ENCODE results near the gene SRM. TPM values are rescaled to one million over a fixed set of nuclear protein-coding genes. Genes with fewer than 3 reads are reported as not detected.

The SRM gene
- polyA plus RNA-seq, 3 donors = 23.2 to 43.2 (median 37.6) TPM

- no peak overlapping the region for H2AFZ ChIP-seq (ENCODE audit: insufficient read depth, low read depth, low read length, poor library complexity, severe bottlenecking)
- H3K4me3 ChIP-seq (replicated peaks in 1 of 3; ENCODE audit: low read depth in 2 of 3, low read length in 3 of 3) = no peak overlapping the region
- peaks cover 19 to 30% of the 10 kb centered on the region in 2 donors for H3K4me1 ChIP-seq (ENCODE audit: control insufficient read depth in 1 of 2, insufficient read depth in 2 of 2, low read length in 2 of 2)
- no peak overlapping the region for H3K27ac ChIP-seq (ENCODE audit: low read depth in 1 of 2, low read length in 2 of 2)
- peaks cover 12% of the 10 kb centered on the region for H3K79me2 ChIP-seq (ENCODE audit: insufficient read depth, low read length)
- TF ChIP-seq CTCF (IDR thresholded peaks at IDR 0.05) = no peak
- H3K27ac Mint-ChIP-seq = no peak overlapping the region
- H3K9ac ChIP-seq (ENCODE audit: insufficient read depth, low read length, poor library complexity, severe bottlenecking) = no peak overlapping the region
- DNase-seq = no peak
- H3K27me3 Mint-ChIP-seq (ENCODE audit: low read depth in 3 of 3) = peaks cover 0 to 6% (median 5%) of the 10 kb centered on the region in 3 donors
- peaks cover 20 to 40% of the 10 kb centered on the region in 2 donors for H3K36me3 Mint-ChIP-seq
- 92% methylated on average over 22 of the region's 22 CpGs for WGBS (ENCODE audit: insufficient coverage)
- H3K36me3 ChIP-seq (replicated peaks in 1 of 2; ENCODE audit: control insufficient read depth in 1 of 2, insufficient read depth in 2 of 2, low read length in 2 of 2) = peaks cover 12 to 32% of the 10 kb centered on the region in 2 donors
- H3K9me3 ChIP-seq (replicated peaks in 1 of 2; ENCODE audit: control insufficient read depth in 1 of 2, insufficient read depth in 1 of 2, low read length in 2 of 2) = no peaks in the 10 kb centered on the region
- intact Hi-C loops (cut with micrococcal nuclease) = no loop called here
- H3K4me1 Mint-ChIP-seq = peaks cover 28% of the 10 kb centered on the region
- peaks cover 0 to 5% (median 0%) of the 10 kb centered on the region in 7 donors for H3K9me3 Mint-ChIP-seq
- H3K27me3 ChIP-seq (ENCODE audit: control insufficient read depth in 2 of 2, insufficient read depth in 2 of 2, low read length in 2 of 2) = no peaks in the 10 kb centered on the region
- no peak overlapping the region for H3K4me2 ChIP-seq (replicated peaks; ENCODE audit: extremely low read depth, low read length, poor library complexity, severe bottlenecking)
- no peak overlapping the region for H3K4me3 Mint-ChIP-seq
- no peaks in the 10 kb centered on the region for H4K20me1 ChIP-seq (ENCODE audit: insufficient read depth, low read length)
These were observed 5.2 kb downstream of the SRM start for GRCh38 chr1:11054666-11055065.

DNA sequence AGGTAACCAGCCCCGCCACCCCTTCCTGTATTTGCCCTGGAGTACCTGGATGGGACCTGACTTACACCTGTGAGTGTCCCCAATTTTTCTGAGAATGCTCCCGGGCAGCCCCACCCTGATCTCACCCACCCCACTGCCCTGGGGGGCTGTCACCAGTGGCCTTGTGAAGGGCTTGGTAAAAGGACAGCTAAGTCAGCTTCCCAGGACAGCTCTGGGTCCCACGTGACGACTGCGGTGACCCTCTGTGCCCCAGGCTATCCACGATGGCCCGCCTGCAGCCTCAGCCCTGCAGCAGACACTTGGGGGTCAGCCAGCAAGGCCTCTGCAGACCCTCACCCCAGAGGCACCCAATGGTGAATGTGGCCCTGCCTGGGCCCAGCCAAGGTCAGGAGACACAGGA, 5.6 kb downstream of the SRM start:
- no peak for DNase-seq
- H3K4me1 ChIP-seq (ENCODE audit: control insufficient read depth in 1 of 2, insufficient read depth in 2 of 2, low read length in 2 of 2) = peaks cover 16 to 26% of the 10 kb centered on the region in 2 donors
- H3K27me3 ChIP-seq (ENCODE audit: control insufficient read depth in 2 of 2, insufficient read depth in 2 of 2, low read length in 2 of 2) = no peaks in the 10 kb centered on the region
- Mint-ChIP-seq H3K4me1 (peaks cover 27% of the 10 kb centered on the region), H3K27me3 (ENCODE audit: low read depth in 3 of 3) (peaks cover 0 to 6% (median 5%) of the 10 kb centered on the region in 3 donors), H3K4me3 (no peak overlapping the region), H3K27ac (no peak overlapping the region), H3K36me3 (peaks cover 20 to 40% of the 10 kb centered on the region in 2 donors), H3K9me3 (peaks cover 0 to 6% (median 0%) of the 10 kb centered on the region in 7 donors)
- H3K27ac ChIP-seq (ENCODE audit: low read depth in 1 of 2, low read length in 2 of 2) = no peak overlapping the region
- no peaks in the 10 kb centered on the region for H4K20me1 ChIP-seq (ENCODE audit: insufficient read depth, low read length)
- peaks cover 8% of the 10 kb centered on the region for H3K79me2 ChIP-seq (ENCODE audit: insufficient read depth, low read length)
- intact Hi-C loops (cut with micrococcal nuclease) = no loop called here
- no peaks in the 10 kb centered on the region for H3K9me3 ChIP-seq (replicated peaks in 1 of 2; ENCODE audit: control insufficient read depth in 1 of 2, insufficient read depth in 1 of 2, low read length in 2 of 2)
- 96% methylated on average over 7 of the region's 7 CpGs for WGBS (ENCODE audit: insufficient coverage)
- H3K36me3 ChIP-seq (replicated peaks in 1 of 2; ENCODE audit: control insufficient read depth in 1 of 2, insufficient read depth in 2 of 2, low read length in 2 of 2) = peaks cover 12 to 32% of the 10 kb centered on the region in 2 donors
- no peak overlapping the region for H3K9ac ChIP-seq (ENCODE audit: insufficient read depth, low read length, poor library complexity, severe bottlenecking)
- H3K4me2 ChIP-seq (replicated peaks; ENCODE audit: extremely low read depth, low read length, poor library complexity, severe bottlenecking) = no peak overlapping the region
- TF ChIP-seq CTCF (IDR thresholded peaks at IDR 0.05) = no peak
- no peak overlapping the region for H3K4me3 ChIP-seq (replicated peaks in 1 of 3; ENCODE audit: low read depth in 2 of 3, low read length in 3 of 3)
- no peak overlapping the region for H2AFZ ChIP-seq (ENCODE audit: insufficient read depth, low read depth, low read length, poor library complexity, severe bottlenecking)

All from CD14-positive monocyte (primary cell).